K562 (cell line): Measurements from ENCODE around the gene KCNJ9. TPM values are rescaled to one million over a fixed set of nuclear protein-coding genes. Genes with fewer than 3 reads are reported as not detected.

ENCODE experiments used
- ATAC-seq: fragments of 200-7000 bp; cut with Tn5 transposase; 3 replicates; pipeline ENCODE4 v1.9.1; 2020; ENCODE audit warnings: moderate library complexity
- BruUV-seq: library from RNA; stranded (reverse); fragments of 400-500 nt; replicated peaks from 2 replicates; lab custom pipeline; 2021; lab: Mats Ljungman, UMichigan
- CTCF ChIA-PET: fragments of 300-600 bp; formaldehyde crosslinking; extraction: SDS; loops from one replicate; lab custom pipeline; 2021; ENCODE audit warnings: low intra/inter-chr PET ratio; lab: Yijun Ruan, JAX
- POLR2A ChIA-PET: fragments of 300-600, 350-650 bp; sonication (Branson Sonifier 250); formaldehyde crosslinking; extraction: SDS; loops from one replicate; lab custom pipeline; 2021; ENCODE audit warnings: antibody characterized with exemption, inconsistent platforms; lab: Yijun Ruan, JAX
- DNase-seq, 4 experiments: peaks; one replicate each; pipeline versions ENCODE4 v3.0.0 to v3.0.0-alpha.2; 2011 to 2018; ENCODE audit warnings: low spot score in 3 of 4, mixed read lengths in 3 of 4; ENCODE audit errors: extremely low read depth in 1 of 4
- FAIRE-seq: peaks from 2 replicates; lab custom pipeline; 2011; peaks lifted over from hg19 to GRCh38; lab: Jason Lieb, UNC
- H2AFZ ChIP-seq: 2 replicates; pipeline ENCODE4 v1.6.0; 2011; ENCODE audit warnings: low read depth, low read length, control low read depth, inconsistent platforms
- H3K27ac ChIP-seq: fragments of 200-600 bp; 3 replicates; pipeline ENCODE4 v1.8.0; 2011; ENCODE audit warnings: low read depth, mild to moderate bottlenecking, control low read depth, inconsistent platforms, low read length, moderate library complexity, mixed read lengths; ENCODE audit errors: extremely low read depth
- H3K27me3 ChIP-seq, 2 experiments: fragments of 300-600 bp in 1 of 2; 2 replicates in 1 of 2; 3 replicates in 1 of 2; pipeline versions ENCODE4 v1.6.0 to v1.8.0; 2011; ENCODE audit warnings: inconsistent platforms in 2 of 2, low read length in 2 of 2, mild to moderate bottlenecking in 1 of 2, mixed read lengths in 1 of 2, moderate library complexity in 1 of 2; ENCODE audit not compliant: control insufficient read depth in 2 of 2, insufficient read depth in 2 of 2
- H3K36me3 ChIP-seq: fragments of 300-600 bp; 3 replicates; pipeline ENCODE4 v1.8.0; 2011; ENCODE audit warnings: mild to moderate bottlenecking, low read length, inconsistent platforms; ENCODE audit not compliant: control insufficient read depth, insufficient read depth
- H3K4me1 ChIP-seq, 2 experiments: fragments of 200-600 bp in 1 of 2; replicated peaks in 1 of 2; 2 replicates in 1 of 2; 3 replicates in 1 of 2; pipeline versions ENCODE4 v1.5.1 to v1.8.0; 2011; ENCODE audit warnings: inconsistent platforms in 2 of 2, low read length in 2 of 2, mild to moderate bottlenecking in 1 of 2, mixed read lengths in 1 of 2, moderate library complexity in 1 of 2; ENCODE audit not compliant: control insufficient read depth in 2 of 2, insufficient read depth in 2 of 2
- H3K4me2 ChIP-seq: 2 replicates; pipeline ENCODE4 v1.6.1; 2011; ENCODE audit warnings: low read length, control low read depth, inconsistent platforms, mixed read lengths; ENCODE audit not compliant: insufficient read depth
- H3K4me3 ChIP-seq: fragments of 200-600 bp; sonication (generic), shearing (Covaris generic); 2 replicates; pipeline ENCODE4 v1.5.1; 2016; ENCODE audit warnings: control low read depth, inconsistent platforms
- H3K79me2 ChIP-seq: fragments of 200-600 bp; 3 replicates; pipeline ENCODE4 v1.8.0; 2011; ENCODE audit warnings: low read length, inconsistent platforms; ENCODE audit not compliant: control insufficient read depth, insufficient read depth
- H3K9ac ChIP-seq, 2 experiments: 2 replicates each; pipeline versions ENCODE4 v1.6.0 to v1.6.1; 2011; ENCODE audit warnings: low read depth in 2 of 2, low read length in 2 of 2, control low read depth in 1 of 2, inconsistent platforms in 1 of 2, mild to moderate bottlenecking in 1 of 2, mixed read lengths in 1 of 2; ENCODE audit not compliant: insufficient read depth in 1 of 2
- H3K9me1 ChIP-seq: one replicate; pipeline ENCODE4 v1.6.0; 2011; ENCODE audit warnings: inconsistent platforms, mild to moderate bottlenecking, low read length, moderate library complexity; ENCODE audit not compliant: control insufficient read depth, insufficient read depth
- H3K9me3 ChIP-seq: replicated peaks from 2 replicates; pipeline ENCODE4 v1.5.1; 2011; ENCODE audit warnings: low read depth, low read length, inconsistent platforms; ENCODE audit not compliant: control insufficient read depth, insufficient read depth
- H4K20me1 ChIP-seq: replicated peaks from 2 replicates; pipeline ENCODE4 v1.6.1; 2011; ENCODE audit warnings: low read length, inconsistent platforms, mixed read lengths; ENCODE audit not compliant: control insufficient read depth, insufficient read depth
- ARID2 ChIP-seq: fragments of 450-650 bp; IDR thresholded peaks from 2 replicates; pipeline ENCODE4 v1.6.1; 2017; ENCODE audit warnings: antibody characterized with exemption, mild to moderate bottlenecking
- BCL6 ChIP-seq: fragments of 250-450 bp; sonication (Bioruptor Pico); IDR thresholded peaks from 2 replicates; pipeline ENCODE4 v1.4.0; 2020
- ETS2 ChIP-seq: IDR thresholded peaks from 2 replicates; pipeline ENCODE4 v1.6.1; 2016; ENCODE audit warnings: borderline replicate concordance, missing genetic modification characterization, mild to moderate bottlenecking, moderate library complexity, missing compliant biosample characterization; ENCODE audit not compliant: poor library complexity, severe bottlenecking
- ETV6 ChIP-seq, 3 experiments: fragments of 150-350 bp in 1 of 3; sonication (generic) in 1 of 3; formaldehyde crosslinking in 1 of 3; IDR thresholded peaks; 2 replicates each; pipeline versions ENCODE4 v1.6.1 to v1.8.0; 2014 to 2022; ENCODE audit warnings: borderline replicate concordance in 2 of 3, low read depth in 2 of 3, antibody characterized with exemption in 1 of 3, low read length in 1 of 3, mild to moderate bottlenecking in 1 of 3, missing genetic modification reagents in 1 of 3
- EZH2 ChIP-seq: IDR thresholded peaks from 2 replicates; pipeline ENCODE4 v1.6.1; 2012; ENCODE audit warnings: low read depth, mild to moderate bottlenecking, inconsistent platforms, low read length, borderline replicate concordance
- GTF2E2 ChIP-seq: fragments of 200-800 bp; sonication (Bioruptor generic); IDR thresholded peaks from 2 replicates; pipeline ENCODE4 v1.6.1; 2016; ENCODE audit warnings: missing genetic modification characterization, missing compliant biosample characterization
- HDAC3 ChIP-seq: fragments of 450-650 bp; IDR thresholded peaks from 2 replicates; pipeline ENCODE4 v1.6.1; 2018; ENCODE audit warnings: borderline replicate concordance, mild to moderate bottlenecking, moderate library complexity; ENCODE audit not compliant: partially characterized antibody
- HMGN3 ChIP-seq: IDR thresholded peaks from 2 replicates; pipeline ENCODE4 v1.6.1; 2011; ENCODE audit warnings: borderline replicate concordance, low read depth, mild to moderate bottlenecking, mixed read lengths, low read length; ENCODE audit not compliant: insufficient read length; ENCODE audit errors: extremely low read depth
- L3MBTL2 ChIP-seq: fragments of 450-650 bp; IDR thresholded peaks from 2 replicates; pipeline ENCODE4 v1.6.1; 2016; ENCODE audit warnings: mild to moderate bottlenecking, moderate library complexity
- POLR2AphosphoS2 ChIP-seq: IDR thresholded peaks from 2 replicates; pipeline ENCODE4 v1.6.1; 2012; ENCODE audit warnings: low read length, improper control_type of control experiment
- SMARCB1 ChIP-seq: IDR thresholded peaks from 2 replicates; pipeline ENCODE4 v1.6.1; 2011; ENCODE audit warnings: improper control_type of control experiment, low read depth; ENCODE audit not compliant: insufficient read length
- XRCC4 ChIP-seq: IDR thresholded peaks from one replicate; pipeline ENCODE4 v1.6.1; 2011; ENCODE audit not compliant: insufficient read depth, insufficient read length; ENCODE audit errors: extremely low read depth
- ZNF263 ChIP-seq: sonication (generic); formaldehyde crosslinking; IDR thresholded peaks from 2 replicates; pipeline ENCODE4 v1.8.0; 2022; ENCODE audit warnings: mild to moderate bottlenecking, missing genetic modification reagents, borderline replicate concordance
- ZNF354B ChIP-seq: fragments of 250-450 bp; sonication (Bioruptor Pico); IDR thresholded peaks from 2 replicates; pipeline ENCODE4 v1.4.0; 2020
- ZNF436 ChIP-seq: fragments of 250-450, 450-650 bp; sonication (Bioruptor Pico); formaldehyde crosslinking; IDR thresholded peaks from 2 replicates; pipeline ENCODE4 v1.7.0; 2020; ENCODE audit warnings: mild to moderate bottlenecking
- ZNF77 ChIP-seq: fragments of 250-450 bp; sonication (Bioruptor Pico); IDR thresholded peaks from 2 replicates; pipeline ENCODE4 v1.5.0; 2020
- WGBS: fragments of 100-300 bp; shearing (Covaris generic); methylation state at CpG from one replicate; pipeline ENCODE4 v1.1.6; 2016; ENCODE audit warnings: low coverage, mixed read lengths; ENCODE audit not compliant: insufficient coverage; ENCODE audit errors: missing lambda C conversion rate; 5-methylcytosine and 5-hydroxymethylcytosine counted together
- in situ Hi-C: fragments of 300-500 bp; cut with MboI; formaldehyde crosslinking; loops from 4 replicates; pipeline ENCODE4 v1.15.0; 2018; ENCODE audit warnings: inconsistent platforms, mixed read lengths
- intact Hi-C: fragments of 100-400 bp; cut with micrococcal nuclease; formaldehyde crosslinking; loops from 2 replicates; pipeline ENCODE4 v1.14.2; 2022
- polyA plus RNA-seq, 8 experiments: library from polyadenylated mRNA; depleted of rRNA in 4 of 8; stranded (reverse) in 5 of 8; unstranded in 3 of 8; fragments of >200 nt; fragmentation: Nextera tagmentation in 2 of 8; fragmentation: Illumina TruSeq in 1 of 8; extraction: Ambion mirVana in 2 of 8; extraction: Trizol in 1 of 8; gene quantifications; 2 replicates each; pipeline versions ENCODE4 v1.2.1 to v1.2.3, GENCODE V29; 2011 to 2014; ENCODE audit warnings: inconsistent platforms in 1 of 8, missing spikeins in 1 of 8
- total RNA-seq, 7 experiments: library from RNA; depleted of rRNA in 6 of 7; stranded (reverse); fragments of >200 nt in 6 of 7; fragmentation: Illumina TruSeq in 2 of 7; extraction: Trizol in 2 of 7; gene quantifications; 2 replicates each; pipeline versions ENCODE4 v1.2.1 to v1.2.3, GENCODE V29; 2011 to 2021; ENCODE audit warnings: low replicate concordance in 1 of 7
- TF ChIP-seq, protein P1 (sequence below): fragments of 450-650 bp; formaldehyde crosslinking; IDR thresholded peaks from 2 replicates; pipeline ENCODE4 v1.4.0; 2020; ENCODE audit warnings: mild to moderate bottlenecking, moderate library complexity

KCNJ9 gene
- total and polyA plus RNA-seq, 9 of the 15 experiments (the other 6 are each of a cell fraction or from before 2014, with no cell fraction given): not detected

DNA sequence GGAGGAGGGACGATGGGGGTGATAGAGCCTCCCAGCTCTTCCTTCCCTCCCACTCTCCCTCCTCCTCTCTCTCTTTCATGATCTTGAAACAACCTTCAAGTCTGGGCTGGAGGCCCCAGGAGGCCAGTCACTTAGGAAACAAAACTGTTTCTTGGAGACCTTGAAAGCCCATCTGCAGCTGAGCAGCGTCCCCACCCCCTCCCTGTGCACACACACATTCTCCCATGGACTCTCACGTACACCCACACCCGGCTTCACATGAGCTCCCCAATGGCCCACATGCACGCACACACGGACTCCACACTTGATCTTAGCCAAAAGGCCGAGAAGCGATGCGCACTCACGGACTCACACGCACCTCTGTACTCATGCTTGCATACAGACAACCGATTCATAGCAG, 31.0 kb downstream of the KCNJ9 start:
- BruUV-seq: no TSS peak
- FAIRE-seq: peak; percentile 84
- H4K20me1 ChIP-seq: no peaks in the 10 kb centered on the region
- no peaks in the 10 kb centered on the region for H3K9me3 ChIP-seq
- CTCF ChIA-PET: no interaction called here
- H3K9ac ChIP-seq: no peak overlapping the region
- TF ChIP-seq ZNF263 (CRISPR knock-in tag) (peak; percentile 60; the same call in 1 of the 2 replicates), ZNF354B (no peak), XRCC4 (no peak), EZH2 (no peak), ETS2 (no peak)
- 11% methylated on average over 11 of the region's 12 CpGs for WGBS
- no peak for DNase-seq
- intact Hi-C loops: no loop called here
- H3K4me2 ChIP-seq: no peak overlapping the region
- H3K79me2 ChIP-seq: no peaks in the 10 kb centered on the region
- no peak overlapping the region for H2AFZ ChIP-seq
- no peaks in the 10 kb centered on the region for H3K36me3 ChIP-seq
- POLR2A ChIA-PET: interaction anchor here (0.7 to 1.0 kb wide), 2 partner anchors 27 to 231 kb away, joined by 3 to 4 read pairs; partner anchors contain the start of gene NCSTN
- H3K27me3 ChIP-seq: peaks cover 22 to 69% of the 10 kb centered on the region in 2 experiments; a peak in 4 of 5 replicates
- in situ Hi-C loops: no loop called here
- H3K4me3 ChIP-seq: no peak overlapping the region
- H3K27ac ChIP-seq: no peak overlapping the region
- no peak for ATAC-seq
- no peaks in the 10 kb centered on the region for H3K9me1 ChIP-seq
- no peaks in the 10 kb centered on the region for H3K4me1 ChIP-seq

DNA sequence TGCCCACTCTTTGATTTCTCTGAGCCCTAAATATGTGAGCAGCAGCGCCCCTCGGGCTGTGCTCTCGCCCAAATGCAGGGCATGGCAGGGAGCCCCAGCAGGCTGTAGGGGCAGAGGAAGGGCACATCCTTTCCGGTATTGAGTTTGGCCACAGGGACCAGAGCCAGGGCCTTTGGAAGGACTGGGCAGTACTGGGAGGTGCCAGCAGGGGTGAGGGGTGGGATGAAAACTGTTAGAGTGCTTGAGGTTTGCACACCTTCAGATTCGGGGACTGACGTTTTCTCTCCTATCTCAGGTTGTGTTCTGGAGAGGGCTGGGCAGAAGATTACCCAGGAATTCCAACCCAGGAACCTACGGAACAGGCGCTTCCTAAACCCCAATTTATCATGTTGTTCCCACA, 32.1 kb downstream of the KCNJ9 start:
- intact Hi-C loops (no loop called here), in situ Hi-C loops (no loop called here)
- FAIRE-seq (no peak), ATAC-seq (no peak; the same call in 2 of the 3 replicates), DNase-seq (no peak)
- Histone ChIP-seq H2AFZ (no peak overlapping the region), H3K36me3 (no peaks in the 10 kb centered on the region), H4K20me1 (no peaks in the 10 kb centered on the region), H3K9ac (no peak overlapping the region), H3K9me1 (no peaks in the 10 kb centered on the region), H3K4me3 (no peak overlapping the region), H3K27me3 (peaks cover 23 to 71% of the 10 kb centered on the region in 2 experiments; a peak in 4 of 5 replicates), H3K79me2 (no peaks in the 10 kb centered on the region), H3K9me3 (no peaks in the 10 kb centered on the region), H3K27ac (no peak overlapping the region), H3K4me2 (no peak overlapping the region), H3K4me1 (no peaks in the 10 kb centered on the region)
- 7% methylated on average over 8 of the region's 8 CpGs for WGBS
- CTCF ChIA-PET: no interaction called here
- no TSS peak for BruUV-seq
- POLR2A ChIA-PET: interaction anchor here (0.5 kb wide), 1 partner anchor 297 kb away, joined by 3 read pairs; no protein-coding TSS in a partner anchor
- TF ChIP-seq ZNF77 (CRISPR knock-in tag) (no peak), BCL6 (CRISPR knock-in tag) (no peak), HDAC3 (no peak), HMGN3 (no peak), ETV6 (IDR thresholded peaks at IDR 0.05; ENCODE audit: borderline replicate concordance in 1 of 2, low read depth in 2 of 2, low read length in 1 of 2) (no peak), ETV6 (CRISPR knock-in tag; IDR thresholded peaks at IDR 0.05; ENCODE audit: borderline replicate concordance) (no peak), GTF2E2 (tag) (no peak), ARID2 (no peak), SMARCB1 (no peak), L3MBTL2 (no peak), ZNF436 (CRISPR knock-in tag) (no peak), POLR2AphosphoS2 (no peak)
- TF ChIP-seq, protein P1, sequence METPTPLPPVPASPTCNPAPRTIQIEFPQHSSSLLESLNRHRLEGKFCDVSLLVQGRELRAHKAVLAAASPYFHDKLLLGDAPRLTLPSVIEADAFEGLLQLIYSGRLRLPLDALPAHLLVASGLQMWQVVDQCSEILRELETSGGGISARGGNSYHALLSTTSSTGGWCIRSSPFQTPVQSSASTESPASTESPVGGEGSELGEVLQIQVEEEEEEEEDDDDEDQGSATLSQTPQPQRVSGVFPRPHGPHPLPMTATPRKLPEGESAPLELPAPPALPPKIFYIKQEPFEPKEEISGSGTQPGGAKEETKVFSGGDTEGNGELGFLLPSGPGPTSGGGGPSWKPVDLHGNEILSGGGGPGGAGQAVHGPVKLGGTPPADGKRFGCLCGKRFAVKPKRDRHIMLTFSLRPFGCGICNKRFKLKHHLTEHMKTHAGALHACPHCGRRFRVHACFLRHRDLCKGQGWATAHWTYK (CRISPR knock-in tag): no peak
